GM23248 (cell line): ENCODE data around the gene TMEM72. TPM values are rescaled to one million over a fixed set of nuclear protein-coding genes. Genes with fewer than 3 reads are reported as not detected.

Experiments
- DNase-seq: peaks from one replicate; pipeline ENCODE4 v3.0.0-alpha.2; 2015
- H2AFZ ChIP-seq: fragments of 200-600 bp; sonication (generic); 2 replicates; pipeline ENCODE4 v1.6.1; 2016; ENCODE audit warnings: antibody characterized with exemption
- H3F3A ChIP-seq: fragments of 200-600 bp; sonication (generic); 2 replicates; pipeline ENCODE4 v1.6.1; 2016; ENCODE audit warnings: mild to moderate bottlenecking, antibody characterized with exemption, mixed run types; ENCODE audit not compliant: insufficient read depth
- H3K27ac ChIP-seq: fragments of 200-600 bp; sonication (generic); 2 replicates; pipeline ENCODE4 v1.5.1; 2016; ENCODE audit warnings: mild to moderate bottlenecking
- H3K27me3 ChIP-seq: fragments of 200-600 bp; sonication (generic); replicated peaks from 2 replicates; pipeline ENCODE4 v1.6.1; 2016; ENCODE audit warnings: mild to moderate bottlenecking; ENCODE audit not compliant: insufficient read depth
- H3K36me3 ChIP-seq: fragments of 200-600 bp; sonication (generic); 2 replicates; pipeline ENCODE4 v1.6.1; 2016; ENCODE audit warnings: low read depth, mild to moderate bottlenecking
- H3K4me1 ChIP-seq: fragments of 200-600 bp; sonication (generic); 2 replicates; pipeline ENCODE4 v1.6.1; 2016; ENCODE audit warnings: mild to moderate bottlenecking; ENCODE audit not compliant: insufficient read depth
- H3K4me2 ChIP-seq: fragments of 200-600 bp; sonication (generic); one replicate; pipeline ENCODE4 v1.6.1; 2016; ENCODE audit warnings: mild to moderate bottlenecking; ENCODE audit not compliant: unreplicated experiment
- H3K4me3 ChIP-seq: fragments of 200-600 bp; sonication (generic); 2 replicates; pipeline ENCODE4 v1.5.1; 2016; ENCODE audit warnings: mild to moderate bottlenecking
- H3K79me2 ChIP-seq: fragments of 200-600 bp; sonication (generic); 2 replicates; pipeline ENCODE4 v1.6.1; 2016; ENCODE audit warnings: mild to moderate bottlenecking; ENCODE audit not compliant: insufficient read depth
- H3K9ac ChIP-seq: fragments of 200-600 bp; sonication (generic); 2 replicates; pipeline ENCODE4 v1.6.1; 2016; ENCODE audit warnings: mild to moderate bottlenecking
- H3K9me2 ChIP-seq: fragments of 200-600 bp; sonication (generic); 2 replicates; pipeline ENCODE4 v1.6.1; 2016; ENCODE audit warnings: mixed run types, mild to moderate bottlenecking, moderate library complexity; ENCODE audit not compliant: insufficient read depth
- H3K9me3 ChIP-seq: fragments of 200-600 bp; sonication (generic); one replicate; pipeline ENCODE4 v1.6.1; 2017; ENCODE audit warnings: low read depth
- H4K20me1 ChIP-seq: fragments of 200-600 bp; sonication (generic); 2 replicates; pipeline ENCODE4 v1.6.0; 2016; ENCODE audit not compliant: insufficient read depth
- EZH2 ChIP-seq: fragments of 200-600 bp; sonication (generic); IDR thresholded peaks from 2 replicates; pipeline ENCODE4 v1.6.1; 2018; ENCODE audit warnings: antibody characterized with exemption, mild to moderate bottlenecking; ENCODE audit not compliant: insufficient read depth, poor library complexity, severe bottlenecking
- EZH2phosphoT487 ChIP-seq: fragments of 200-600 bp; sonication (generic); IDR thresholded peaks from 2 replicates; pipeline ENCODE4 v1.6.1; 2018; ENCODE audit warnings: antibody characterized with exemption, moderate library complexity, mild to moderate bottlenecking, low read depth; ENCODE audit not compliant: insufficient read depth
- WGBS, 2 experiments: methylation state at CpG; one replicate each; pipeline ENCODE4 v1.1.6; 2015 to 2017; ENCODE audit warnings: low lambda C conversion rate in 2 of 2, low coverage in 1 of 2; ENCODE audit errors: missing lambda C conversion rate in 2 of 2; 5-methylcytosine and 5-hydroxymethylcytosine counted together
- in situ Hi-C: fragments of 300-500 bp; cut with MboI; formaldehyde crosslinking; loops from 2 replicates; pipeline ENCODE4 v1.15.0; 2020
- polyA plus RNA-seq: library from polyadenylated mRNA; unstranded; fragments of >200 nt; fragmentation: Nextera tagmentation; extraction: Ambion mirVana; gene quantifications from 2 replicates; pipeline ENCODE4 v1.2.1, GENCODE V29; 2016
- total RNA-seq: library from RNA; depleted of rRNA; stranded (reverse); fragments of >200 nt; shearing (Covaris generic); gene quantifications from 2 replicates; pipeline ENCODE4 v1.2.3, GENCODE V29; 2014

TMEM72 gene
- total and polyA plus RNA-seq, 2 experiments from 2014 or later, result not detected

- Histone ChIP-seq H3K9me3 (no peaks in the 10 kb centered on the region), H2AFZ (no peak overlapping the region), H4K20me1 (no peaks in the 10 kb centered on the region), H3K36me3 (no peaks in the 10 kb centered on the region), H3K9ac (no peak overlapping the region), H3K27me3 (no peaks in the 10 kb centered on the region), H3K4me1 (no peaks in the 10 kb centered on the region), H3F3A (peaks cover 1% of the 10 kb centered on the region; the same call in 1 of the 2 replicates), H3K9me2 (no peaks in the 10 kb centered on the region), H3K4me2 (no peak overlapping the region), H3K4me3 (no peak overlapping the region), H3K79me2 (no peaks in the 10 kb centered on the region), H3K27ac (no peak overlapping the region)
- TF ChIP-seq EZH2 (no peak), EZH2phosphoT487 (no peak)
- DNase-seq, result no peak
- in situ Hi-C loops, result no loop called here
- WGBS, 2 experiments, result 69 to 70% methylated on average over 13 to 15 of the region's 15 CpGs
Measured at GRCh38 chr10:44963772-44964633, 52.9 kb downstream of the TMEM72 start.

GRCh38 chr10:44965104-44965503, 54.0 kb downstream of the TMEM72 start:
- no peak overlapping the region for H3K9ac ChIP-seq
- H3K36me3 ChIP-seq, result no peaks in the 10 kb centered on the region
- TF ChIP-seq EZH2 (no peak), EZH2phosphoT487 (no peak)
- H3K27me3 ChIP-seq, result no peaks in the 10 kb centered on the region
- H2AFZ ChIP-seq, result no peak overlapping the region
- H3K4me2 ChIP-seq, result no peak overlapping the region
- H3K4me3 ChIP-seq, result no peak overlapping the region
- H3K27ac ChIP-seq, result no peak overlapping the region
- WGBS, 2 experiments, result 93 to 94% methylated on average over 1 of the region's 1 CpG
- no peaks in the 10 kb centered on the region for H3F3A ChIP-seq
- no peaks in the 10 kb centered on the region for H3K9me2 ChIP-seq
- no peaks in the 10 kb centered on the region for H4K20me1 ChIP-seq
- H3K4me1 ChIP-seq, result no peaks in the 10 kb centered on the region
- in situ Hi-C loops, result no loop called here
- H3K79me2 ChIP-seq, result no peaks in the 10 kb centered on the region
- no peak for DNase-seq
- no peaks in the 10 kb centered on the region for H3K9me3 ChIP-seq

- H3K9ac ChIP-seq, result no peak overlapping the region
- no peak overlapping the region for H2AFZ ChIP-seq
- H3K27me3 ChIP-seq, result no peaks in the 10 kb centered on the region
- TF ChIP-seq EZH2, result no peak
- no peak for TF ChIP-seq EZH2phosphoT487
- no peak overlapping the region for H3K4me2 ChIP-seq
- no peak overlapping the region for H3K4me3 ChIP-seq
- no peak for DNase-seq
- no peaks in the 10 kb centered on the region for H3K9me2 ChIP-seq
- no peaks in the 10 kb centered on the region for H3K9me3 ChIP-seq
- WGBS, 2 experiments, result 85 to 90% methylated on average over 6 of the region's 6 CpGs
- no peaks in the 10 kb centered on the region for H4K20me1 ChIP-seq
- no peaks in the 10 kb centered on the region for H3K4me1 ChIP-seq
- no peaks in the 10 kb centered on the region for H3K79me2 ChIP-seq
- no peak overlapping the region for H3K27ac ChIP-seq
- H3F3A ChIP-seq, result no peaks in the 10 kb centered on the region
- no peaks in the 10 kb centered on the region for H3K36me3 ChIP-seq
- in situ Hi-C loops, result no loop called here
Measured at GRCh38 chr10:44965651-44966097, 54.5 kb downstream of the TMEM72 start.

GRCh38 chr10:44966129-44966815, 55.1 kb downstream of the TMEM72 start:
- H3K27ac ChIP-seq, result no peak overlapping the region
- H3K36me3 ChIP-seq, result no peaks in the 10 kb centered on the region
- no peaks in the 10 kb centered on the region for H4K20me1 ChIP-seq
- no peaks in the 10 kb centered on the region for H3K27me3 ChIP-seq
- in situ Hi-C loops, result no loop called here
- H3K4me1 ChIP-seq, result no peaks in the 10 kb centered on the region
- H2AFZ ChIP-seq, result no peak overlapping the region
- WGBS, 2 experiments, result 79 to 80% methylated on average over 8 of the region's 8 CpGs
- no peak overlapping the region for H3K4me3 ChIP-seq
- H3K4me2 ChIP-seq, result no peak overlapping the region
- H3F3A ChIP-seq, result no peaks in the 10 kb centered on the region
- H3K9me3 ChIP-seq, result no peaks in the 10 kb centered on the region
- H3K9ac ChIP-seq, result no peak overlapping the region
- no peaks in the 10 kb centered on the region for H3K79me2 ChIP-seq
- no peaks in the 10 kb centered on the region for H3K9me2 ChIP-seq
- no peak for DNase-seq
- TF ChIP-seq EZH2phosphoT487 (no peak), EZH2 (no peak)
